ENCODE measurements around the gene SZT2.

SZT2 gene

DNA sequence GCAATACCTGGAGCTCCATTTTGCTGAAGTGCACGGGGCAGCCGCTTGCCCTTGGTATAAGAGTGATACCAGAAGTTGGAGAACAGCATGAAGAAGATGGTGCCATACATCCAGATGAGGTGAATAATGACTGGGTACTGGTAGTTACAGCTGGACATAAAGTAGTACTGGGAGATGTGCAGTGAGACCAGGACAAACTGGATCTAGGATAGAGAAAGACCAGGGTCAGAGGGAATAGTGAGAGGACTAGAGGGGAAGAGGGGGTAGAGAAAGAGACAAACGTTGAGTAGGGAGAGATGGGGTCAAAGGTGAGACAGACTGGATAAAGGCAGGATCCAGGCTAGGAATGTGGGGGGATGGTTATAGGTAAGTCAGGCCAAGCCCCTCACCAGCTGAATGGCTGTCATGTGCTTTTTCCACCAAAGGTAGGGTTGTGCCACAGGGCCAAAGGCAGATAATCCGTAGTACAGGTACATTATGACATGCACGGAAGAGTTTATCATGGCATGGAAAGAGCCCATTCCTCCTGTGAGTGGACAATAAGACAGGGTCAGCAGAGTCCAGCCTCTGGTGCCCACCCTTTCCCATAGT is 25.7 kb upstream of the SZT2 start:
- H4K12ac ChIP-seq (ENCODE audit: low read depth, low read length), result no peak overlapping the region
- H3K36me3 ChIP-seq (ENCODE audit: control insufficient read depth in 1 of 2, insufficient read depth in 2 of 2, low read length in 2 of 2), result peaks cover 35 to 54% of the 10 kb centered on the region in 2 experiments
- H3K27ac ChIP-seq (ENCODE audit: low read depth, low read length), result no peak overlapping the region
- peaks cover 17% of the 10 kb centered on the region for H3K79me2 ChIP-seq (ENCODE audit: control insufficient read depth, insufficient read depth, low read length, poor library complexity)
- H3K4me1 ChIP-seq (ENCODE audit: control insufficient read depth in 1 of 2, insufficient read depth in 2 of 2, low read length in 2 of 2), result peaks cover 31 to 42% of the 10 kb centered on the region in 2 experiments
- H2BK120ac ChIP-seq (ENCODE audit: insufficient read depth, low read length, poor library complexity), result no peak overlapping the region
- no peak overlapping the region for H3K4me3 ChIP-seq (ENCODE audit: low read depth, low read length)
- H3K23ac ChIP-seq (ENCODE audit: low read length), result no peak overlapping the region
- H3K9ac ChIP-seq (ENCODE audit: low read length), result no peak overlapping the region
- no peak overlapping the region for H4K91ac ChIP-seq (ENCODE audit: low read depth, low read length)
- no peak overlapping the region for H4K8ac ChIP-seq (ENCODE audit: low read depth, low read length)
- H3K4ac ChIP-seq (ENCODE audit: low read depth, low read length), result no peak overlapping the region
- H2BK5ac ChIP-seq (ENCODE audit: low read depth, low read length, poor library complexity), result no peak overlapping the region
- H3K9me3 ChIP-seq (ENCODE audit: insufficient read depth, low read depth, low read length), result peaks cover 2% of the 10 kb centered on the region
- H2AFZ ChIP-seq (ENCODE audit: insufficient read depth, low read length, poor library complexity), result no peak overlapping the region
- no peak overlapping the region for H3K14ac ChIP-seq (ENCODE audit: low read length)
- no peak overlapping the region for H2AK5ac ChIP-seq (ENCODE audit: low read length)
- no peak for DNase-seq
- no peak overlapping the region for H3K18ac ChIP-seq (ENCODE audit: low read length)
- H3K27me3 ChIP-seq (ENCODE audit: insufficient read depth, low read length), result no peaks in the 10 kb centered on the region
- H3K4me2 ChIP-seq (ENCODE audit: low read length), result no peak overlapping the region
- WGBS (ENCODE audit: extremely low coverage, insufficient coverage, insufficient read length), result no CpG with 5 or more reads among the region's 5 CpGs
- H3K79me1 ChIP-seq (ENCODE audit: low read length), result peaks cover 22% of the 10 kb centered on the region
- no peak overlapping the region for H2BK12ac ChIP-seq (ENCODE audit: low read length)

DNA sequence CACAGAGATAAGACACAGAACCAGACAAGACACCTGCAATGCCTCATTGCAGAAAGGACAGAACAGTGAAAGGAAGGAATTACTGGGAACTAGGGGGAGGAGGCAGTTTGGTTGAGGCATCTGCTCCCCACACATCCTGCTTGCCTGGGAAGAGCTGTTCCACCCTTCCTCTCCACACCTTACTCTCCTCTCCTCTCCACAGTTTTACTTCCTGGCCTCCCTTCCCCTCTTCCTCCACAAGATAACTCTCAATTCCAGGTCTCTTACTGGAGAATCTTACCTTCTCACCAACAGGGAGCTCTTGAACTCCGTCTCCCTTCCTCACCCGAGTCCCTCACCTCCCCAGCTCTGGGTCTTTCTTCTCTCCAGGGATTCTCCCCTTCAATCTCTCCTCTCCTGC is 24.0 kb upstream of the SZT2 start:
- H3K4me2 ChIP-seq (ENCODE audit: low read length), result peak overlapping the region; percentile 91
- peaks cover 15% of the 10 kb centered on the region for H3K79me2 ChIP-seq (ENCODE audit: control insufficient read depth, insufficient read depth, low read length, poor library complexity)
- H4K8ac ChIP-seq (ENCODE audit: low read depth, low read length), result no peak overlapping the region
- peak overlapping the region; percentile 16 for H3K4ac ChIP-seq (ENCODE audit: low read depth, low read length)
- WGBS (ENCODE audit: extremely low coverage, insufficient coverage, insufficient read length), result no CpG with 5 or more reads among the region's 2 CpGs
- H3K4me1 ChIP-seq (ENCODE audit: control insufficient read depth in 1 of 2, insufficient read depth in 2 of 2, low read length in 2 of 2), result peaks cover 25 to 31% of the 10 kb centered on the region in 2 experiments
- peaks cover 20% of the 10 kb centered on the region for H3K79me1 ChIP-seq (ENCODE audit: low read length)
- H3K14ac ChIP-seq (ENCODE audit: low read length), result peak overlapping the region; percentile 5
- peak overlapping the region; percentile 58 for H3K23ac ChIP-seq (ENCODE audit: low read length)
- peaks cover 1% of the 10 kb centered on the region for H3K9me3 ChIP-seq (ENCODE audit: insufficient read depth, low read depth, low read length)
- no peak overlapping the region for H2BK5ac ChIP-seq (ENCODE audit: low read depth, low read length, poor library complexity)
- peaks cover 26 to 44% of the 10 kb centered on the region in 2 experiments for H3K36me3 ChIP-seq (ENCODE audit: control insufficient read depth in 1 of 2, insufficient read depth in 2 of 2, low read length in 2 of 2)
- H2BK12ac ChIP-seq (ENCODE audit: low read length), result no peak overlapping the region
- H3K18ac ChIP-seq (ENCODE audit: low read length), result peak overlapping the region; percentile 8
- H2AFZ ChIP-seq (ENCODE audit: insufficient read depth, low read length, poor library complexity), result no peak overlapping the region
- no peak overlapping the region for H2BK120ac ChIP-seq (ENCODE audit: insufficient read depth, low read length, poor library complexity)
- DNase-seq, result no peak
- H3K27me3 ChIP-seq (ENCODE audit: insufficient read depth, low read length), result no peaks in the 10 kb centered on the region
- H4K91ac ChIP-seq (ENCODE audit: low read depth, low read length), result no peak overlapping the region
- peak overlapping the region; percentile 55 for H3K9ac ChIP-seq (ENCODE audit: low read length)
- H3K4me3 ChIP-seq (ENCODE audit: low read depth, low read length), result no peak overlapping the region
- H2AK5ac ChIP-seq (ENCODE audit: low read length), result no peak overlapping the region
- peak overlapping the region; percentile 96 for H3K27ac ChIP-seq (ENCODE audit: low read depth, low read length)
- no peak overlapping the region for H4K12ac ChIP-seq (ENCODE audit: low read depth, low read length)

DNA sequence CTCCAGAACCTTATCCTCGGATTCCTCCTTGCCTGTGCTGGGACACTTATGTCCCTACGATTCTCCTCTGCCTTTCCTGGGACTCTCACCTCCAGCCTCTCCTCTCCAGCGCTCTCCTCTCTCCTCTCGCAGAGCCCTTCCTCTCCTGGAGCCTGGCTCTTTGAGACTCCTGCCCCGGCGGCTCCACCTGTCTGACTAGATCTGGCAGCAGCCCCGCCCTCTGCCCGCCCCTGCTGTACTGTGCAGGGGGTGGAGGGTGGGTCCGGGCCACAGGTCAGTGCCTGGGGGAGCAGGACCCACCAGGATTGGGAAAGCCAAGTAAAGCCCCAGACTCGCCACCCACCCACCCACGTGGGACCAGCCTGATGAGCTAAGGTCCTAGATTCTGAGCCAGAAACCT is 23.5 kb upstream of the SZT2 start:
- Histone ChIP-seq H3K79me2 (ENCODE audit: control insufficient read depth, insufficient read depth, low read length, poor library complexity) (peaks cover 15% of the 10 kb centered on the region), H3K18ac (ENCODE audit: low read length) (peak overlapping the region; percentile 95), H3K9me3 (ENCODE audit: insufficient read depth, low read depth, low read length) (no peaks in the 10 kb centered on the region), H3K9ac (ENCODE audit: low read length) (peak overlapping the region; percentile 55), H2BK120ac (ENCODE audit: insufficient read depth, low read length, poor library complexity) (no peak overlapping the region), H3K4me3 (ENCODE audit: low read depth, low read length) (no peak overlapping the region), H3K23ac (ENCODE audit: low read length) (no peak overlapping the region), H2BK12ac (ENCODE audit: low read length) (no peak overlapping the region), H3K27me3 (ENCODE audit: insufficient read depth, low read length) (no peaks in the 10 kb centered on the region), H3K27ac (ENCODE audit: low read depth, low read length) (peak overlapping the region; percentile 96), H3K36me3 (ENCODE audit: control insufficient read depth in 1 of 2, insufficient read depth in 2 of 2, low read length in 2 of 2) (peaks cover 21 to 39% of the 10 kb centered on the region in 2 experiments), H4K8ac (ENCODE audit: low read depth, low read length) (peak overlapping the region; percentile 78), H4K91ac (ENCODE audit: low read depth, low read length) (peak overlapping the region; percentile 96), H3K14ac (ENCODE audit: low read length) (peak overlapping the region; percentile 5), H3K4ac (ENCODE audit: low read depth, low read length) (peak overlapping the region; percentile 50), H3K79me1 (ENCODE audit: low read length) (peaks cover 20% of the 10 kb centered on the region), H2AK5ac (ENCODE audit: low read length) (no peak overlapping the region), H2BK5ac (ENCODE audit: low read depth, low read length, poor library complexity) (no peak overlapping the region), H4K12ac (ENCODE audit: low read depth, low read length) (no peak overlapping the region), H2AFZ (ENCODE audit: insufficient read depth, low read length, poor library complexity) (no peak overlapping the region), H3K4me1 (ENCODE audit: control insufficient read depth in 1 of 2, insufficient read depth in 2 of 2, low read length in 2 of 2) (peaks cover 25 to 26% of the 10 kb centered on the region in 2 experiments), H3K4me2 (ENCODE audit: low read length) (peak overlapping the region; percentile 91)
- WGBS (ENCODE audit: extremely low coverage, insufficient coverage, insufficient read length), result no CpG with 5 or more reads among the region's 11 CpGs
- peak; percentile 65 for DNase-seq

DNA sequence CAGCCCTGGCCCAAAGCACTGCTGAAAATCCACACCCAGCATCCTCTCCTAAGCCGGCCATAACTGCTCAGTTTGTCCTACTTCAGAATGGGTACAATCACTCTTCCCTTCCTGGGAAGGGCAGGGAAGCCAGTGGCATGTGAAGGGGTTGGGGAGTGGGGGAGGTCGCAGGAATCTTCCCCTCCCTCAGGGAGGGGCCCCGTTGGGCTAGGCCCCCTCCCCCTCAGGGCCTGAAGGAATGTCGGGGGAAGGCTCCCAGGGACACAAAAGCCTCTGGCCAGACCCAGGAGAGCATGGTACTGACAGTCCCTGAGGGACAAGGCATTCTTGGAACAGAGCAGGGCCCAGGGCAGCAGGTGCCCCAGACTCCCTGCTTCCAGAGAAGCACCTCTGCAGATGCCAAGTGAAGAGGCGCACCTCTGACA is 23.1 kb upstream of the SZT2 start:
- Histone ChIP-seq H3K23ac (ENCODE audit: low read length) (no peak overlapping the region), H3K4me3 (ENCODE audit: low read depth, low read length) (peak overlapping the region; percentile 82), H3K4me1 (ENCODE audit: control insufficient read depth in 1 of 2, insufficient read depth in 2 of 2, low read length in 2 of 2) (peaks cover 25% of the 10 kb centered on the region in 2 experiments), H2BK5ac (ENCODE audit: low read depth, low read length, poor library complexity) (peak overlapping the region; percentile 80), H3K79me1 (ENCODE audit: low read length) (peaks cover 20% of the 10 kb centered on the region), H2AK5ac (ENCODE audit: low read length) (peak overlapping the region; percentile 95), H3K14ac (ENCODE audit: low read length) (peak overlapping the region; percentile 88), H3K18ac (ENCODE audit: low read length) (peak overlapping the region; percentile 95), H4K8ac (ENCODE audit: low read depth, low read length) (peak overlapping the region; percentile 78), H3K9me3 (ENCODE audit: insufficient read depth, low read depth, low read length) (no peaks in the 10 kb centered on the region), H3K4ac (ENCODE audit: low read depth, low read length) (peak overlapping the region; percentile 50), H3K36me3 (ENCODE audit: control insufficient read depth in 1 of 2, insufficient read depth in 2 of 2, low read length in 2 of 2) (peaks cover 21 to 35% of the 10 kb centered on the region in 2 experiments), H3K27me3 (ENCODE audit: insufficient read depth, low read length) (no peaks in the 10 kb centered on the region), H3K4me2 (ENCODE audit: low read length) (peak overlapping the region; percentile 91), H2BK120ac (ENCODE audit: insufficient read depth, low read length, poor library complexity) (peak overlapping the region; percentile 21), H4K12ac (ENCODE audit: low read depth, low read length) (peak overlapping the region; percentile 24), H2BK12ac (ENCODE audit: low read length) (no peak overlapping the region), H2AFZ (ENCODE audit: insufficient read depth, low read length, poor library complexity) (no peak overlapping the region), H4K91ac (ENCODE audit: low read depth, low read length) (peak overlapping the region; percentile 96), H3K27ac (ENCODE audit: low read depth, low read length) (peak overlapping the region; percentile 96), H3K79me2 (ENCODE audit: control insufficient read depth, insufficient read depth, low read length, poor library complexity) (peaks cover 15% of the 10 kb centered on the region), H3K9ac (ENCODE audit: low read length) (peak overlapping the region; percentile 75)
- WGBS (ENCODE audit: extremely low coverage, insufficient coverage, insufficient read length), result no CpG with 5 or more reads among the region's 5 CpGs
- DNase-seq, result no peak

Data from trophoblast cell (in vitro differentiated cells and primary cell).